OCI-LY3 (cell line): ENCODE results near the gene RELT.

Experiments
- CTCF ChIP-seq: fragments of 200-600, 300-600 bp; sonication (generic); IDR thresholded peaks from 2 replicates; pipeline ENCODE4 v1.5.1; 2014; ENCODE audit warnings: antibody characterized with exemption, low read length, low read depth
- EZH2phosphoT487 ChIP-seq: fragments of 200-600 bp; shearing (Covaris generic); IDR thresholded peaks from 2 replicates; pipeline ENCODE4 v1.6.1; 2018; ENCODE audit warnings: antibody characterized with exemption, mixed run types, low read depth

GRCh38 chr11:73395297-73396208, 19.4 kb downstream of the RELT start:
- no peak for TF ChIP-seq CTCF
- TF ChIP-seq EZH2phosphoT487 = no peak
